Measurements from ENCODE around the gene AKR1B15.

GRCh38 chr7:134530460-134530859, 18.4 kb upstream of the AKR1B15 start:
- TF ChIP-seq CTCF (IDR thresholded peaks at IDR 0.05): no peak
- no peak for TF ChIP-seq POLR2A (IDR thresholded peaks at IDR 0.05)
